Activated CD4-positive, alpha-beta T cell treated with anti-CD3 and anti-CD28 coated beads, Interleukin-2, amount 50 U/mL, for 1 hour (primary cell): ENCODE data around the gene MTERF2.
"Not testable (repeated sequence)": the region's sequence is repeated elsewhere in the genome, so short reads cannot be mapped to it uniquely, and the experiment has no call there.

Experiments used
- DNase-seq: peaks from one replicate; pipeline ENCODE4 v3.0.0-alpha.2; 2020

The MTERF2 gene, protein sequence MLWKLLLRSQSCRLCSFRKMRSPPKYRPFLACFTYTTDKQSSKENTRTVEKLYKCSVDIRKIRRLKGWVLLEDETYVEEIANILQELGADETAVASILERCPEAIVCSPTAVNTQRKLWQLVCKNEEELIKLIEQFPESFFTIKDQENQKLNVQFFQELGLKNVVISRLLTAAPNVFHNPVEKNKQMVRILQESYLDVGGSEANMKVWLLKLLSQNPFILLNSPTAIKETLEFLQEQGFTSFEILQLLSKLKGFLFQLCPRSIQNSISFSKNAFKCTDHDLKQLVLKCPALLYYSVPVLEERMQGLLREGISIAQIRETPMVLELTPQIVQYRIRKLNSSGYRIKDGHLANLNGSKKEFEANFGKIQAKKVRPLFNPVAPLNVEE

DNA sequence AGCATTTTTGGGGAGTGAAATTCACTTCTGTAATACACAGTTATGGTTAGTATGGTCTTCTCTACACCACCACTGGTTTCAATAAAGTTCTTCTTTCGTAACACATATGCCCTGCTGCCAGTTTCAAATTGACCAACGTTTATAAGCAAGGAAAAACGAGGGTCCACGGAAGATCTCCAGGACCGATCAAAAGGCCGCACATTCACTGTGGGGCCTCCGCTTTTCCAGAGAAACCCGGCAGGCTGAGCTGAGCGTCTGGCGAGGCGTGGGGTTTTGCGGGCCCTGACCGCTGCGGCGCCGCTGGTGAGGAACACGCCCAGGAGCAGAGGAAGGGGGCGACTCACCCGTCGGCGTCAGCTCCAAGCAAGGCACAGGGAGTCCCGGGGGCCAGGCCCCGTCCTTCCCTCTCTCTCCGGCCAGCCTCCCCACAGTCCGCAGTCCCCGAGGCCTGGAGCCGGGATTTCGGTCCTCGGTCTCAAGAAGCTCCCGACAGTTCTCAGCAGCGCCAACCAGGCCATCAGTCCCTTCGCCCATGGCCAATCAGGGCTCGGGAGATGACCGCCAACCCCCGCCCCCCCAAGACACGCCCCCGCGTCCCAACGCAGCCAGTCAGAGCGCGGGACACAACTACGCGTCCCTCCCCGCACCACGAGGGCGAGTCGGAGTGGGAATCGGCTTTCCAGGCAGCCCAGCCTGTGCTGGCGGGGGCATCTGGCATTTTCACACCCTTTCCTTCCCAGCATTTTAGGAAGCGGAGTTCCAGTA, at the start of gene MTERF2:
MTERF2 (minus strand) TSS at position 522 of the 765 bp plus-strand sequence. CDS start 8,432 bp downstream, outside the sequence.
- DNase-seq, result peak; percentile 74

DNA sequence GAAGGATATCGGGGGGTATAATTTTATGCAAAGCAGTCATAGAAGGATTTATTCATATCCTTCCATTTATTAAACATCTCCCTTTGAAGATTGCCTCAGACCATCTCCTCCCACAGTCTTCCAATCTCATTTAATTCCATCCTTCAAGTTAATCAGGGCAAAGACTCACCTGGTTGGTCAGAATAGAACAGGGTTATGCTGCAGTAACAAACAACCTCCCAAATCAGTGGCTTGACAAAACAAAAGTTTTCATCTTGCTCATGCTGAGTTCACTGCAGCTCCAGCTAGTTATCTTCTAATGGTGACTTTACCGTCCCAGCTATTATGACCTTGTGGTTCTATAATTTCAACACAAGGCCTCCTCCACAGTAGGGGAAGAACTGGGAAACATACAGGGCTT, 48.8 kb upstream of the MTERF2 start:
- no peak for DNase-seq

DNA sequence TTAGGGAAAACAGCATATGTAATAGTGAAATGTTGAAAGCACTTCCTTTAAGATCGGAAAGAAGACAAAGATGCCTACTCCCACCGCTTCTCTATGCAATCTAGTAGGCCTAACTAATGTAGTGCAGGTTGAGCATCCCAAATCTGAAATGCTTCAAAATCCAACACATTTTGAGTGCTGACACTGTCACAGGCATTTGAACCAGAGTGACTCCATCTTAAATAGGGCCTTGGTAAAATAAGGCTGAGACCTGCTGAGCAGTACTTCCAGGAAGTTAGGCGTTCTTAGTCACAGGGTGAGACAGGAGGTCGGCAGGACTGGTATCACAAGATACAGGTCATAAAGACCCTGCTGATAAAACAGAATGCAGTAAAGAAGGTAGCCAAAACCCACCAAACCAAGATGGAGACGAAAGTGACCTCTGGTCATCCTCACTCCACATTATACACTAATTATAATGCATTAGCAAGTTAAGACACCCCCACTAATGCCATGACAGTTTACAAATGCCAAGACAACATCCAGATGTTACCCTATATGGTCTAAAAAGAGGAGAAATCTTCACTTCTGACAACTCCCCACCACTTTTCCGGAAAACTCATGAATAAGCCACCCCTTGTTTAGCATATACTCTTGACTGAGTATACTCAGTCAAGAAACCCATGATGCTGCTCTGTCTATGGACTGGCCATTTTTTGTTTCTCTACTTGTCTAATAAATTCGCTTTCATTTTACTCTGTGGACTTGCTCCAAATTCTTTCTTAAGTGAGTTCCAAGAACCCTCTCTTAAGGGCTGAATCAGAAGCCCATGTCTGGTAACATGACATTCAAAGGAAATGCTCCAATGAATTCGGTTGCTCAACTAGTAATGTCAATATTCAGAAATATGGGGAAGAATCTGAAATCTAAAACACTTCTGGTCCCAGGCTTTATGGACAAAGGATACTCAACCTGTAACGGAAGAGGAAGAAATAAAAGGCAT, 47.1 kb upstream of the MTERF2 start:
- DNase-seq, result no peak

DNA sequence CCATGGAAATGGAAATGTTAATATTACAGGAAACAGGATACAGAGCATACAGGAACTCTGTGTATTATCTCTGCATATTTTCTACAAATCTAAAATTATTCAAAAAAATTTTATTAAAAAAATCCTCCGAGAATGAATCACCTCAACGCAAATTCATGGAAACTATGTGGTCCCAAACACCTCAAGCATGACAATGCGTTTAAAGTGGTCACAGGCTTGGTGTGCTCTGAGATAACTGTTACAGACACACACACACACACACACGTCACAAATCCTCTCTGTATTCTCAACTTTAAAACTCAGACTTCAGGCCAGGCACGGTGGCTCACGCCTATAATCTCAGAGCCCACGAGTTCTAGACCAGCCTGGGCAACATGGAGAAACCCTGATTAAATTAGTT, 45.3 kb upstream of the MTERF2 start:
- DNase-seq, result no peak

DNA sequence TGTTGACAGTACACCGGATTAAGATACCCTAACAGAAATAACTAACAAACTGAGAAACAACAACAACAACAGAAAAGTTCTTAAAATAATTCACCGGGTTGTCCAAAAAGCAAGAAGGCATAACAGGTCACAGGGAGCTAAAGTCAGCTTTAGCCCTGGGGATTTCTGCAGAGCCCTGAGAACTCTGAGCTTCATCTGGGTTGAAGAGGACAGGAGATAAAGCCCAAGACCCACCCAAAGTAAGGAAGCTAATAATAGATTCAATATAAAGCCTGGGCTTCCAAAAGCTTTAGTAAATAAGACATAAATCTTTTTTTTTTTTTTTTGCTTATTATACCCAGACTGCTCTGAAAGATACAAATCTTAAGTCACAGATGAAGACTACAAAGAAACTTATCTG, 44.1 kb upstream of the MTERF2 start:
- DNase-seq, result no peak

DNA sequence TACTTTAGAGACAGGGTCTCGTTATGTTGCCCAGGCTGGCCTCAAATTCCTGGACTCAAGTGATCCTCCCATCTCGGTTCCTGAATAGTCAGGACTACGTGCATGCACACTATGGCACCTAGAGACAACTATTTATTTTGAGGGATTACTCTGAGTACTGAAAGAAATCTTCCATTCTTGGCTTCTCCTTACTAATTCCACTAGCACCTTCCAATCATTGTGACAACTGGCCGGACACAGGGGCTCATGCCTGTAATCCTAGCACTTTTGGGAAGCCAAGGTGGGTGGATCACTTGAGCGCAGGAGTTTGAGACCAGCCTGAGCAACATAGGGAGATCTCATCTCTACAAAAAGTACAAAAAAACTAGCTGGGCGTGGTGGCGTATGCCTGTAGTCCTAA, 42.1 kb upstream of the MTERF2 start:
- no peak for DNase-seq

DNA sequence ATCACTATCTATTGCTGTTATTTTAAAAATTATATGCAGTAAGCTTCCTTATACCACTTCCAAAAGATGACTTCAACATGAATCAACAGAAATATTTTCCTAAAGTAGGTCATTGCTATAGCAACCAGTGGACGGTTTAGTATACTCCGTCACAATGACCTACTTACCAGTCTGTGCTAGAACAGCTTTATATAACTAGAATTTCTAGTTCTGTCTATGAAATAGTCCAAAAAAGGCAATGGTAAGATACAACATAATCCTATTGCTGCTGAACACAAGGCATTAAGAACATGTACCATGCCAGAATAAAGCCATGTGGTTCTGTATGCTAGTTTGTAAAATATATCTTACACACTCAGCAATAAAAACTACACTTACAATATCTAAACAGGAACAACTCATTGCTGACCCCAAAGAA, 40.7 kb upstream of the MTERF2 start:
- no peak for DNase-seq

DNA sequence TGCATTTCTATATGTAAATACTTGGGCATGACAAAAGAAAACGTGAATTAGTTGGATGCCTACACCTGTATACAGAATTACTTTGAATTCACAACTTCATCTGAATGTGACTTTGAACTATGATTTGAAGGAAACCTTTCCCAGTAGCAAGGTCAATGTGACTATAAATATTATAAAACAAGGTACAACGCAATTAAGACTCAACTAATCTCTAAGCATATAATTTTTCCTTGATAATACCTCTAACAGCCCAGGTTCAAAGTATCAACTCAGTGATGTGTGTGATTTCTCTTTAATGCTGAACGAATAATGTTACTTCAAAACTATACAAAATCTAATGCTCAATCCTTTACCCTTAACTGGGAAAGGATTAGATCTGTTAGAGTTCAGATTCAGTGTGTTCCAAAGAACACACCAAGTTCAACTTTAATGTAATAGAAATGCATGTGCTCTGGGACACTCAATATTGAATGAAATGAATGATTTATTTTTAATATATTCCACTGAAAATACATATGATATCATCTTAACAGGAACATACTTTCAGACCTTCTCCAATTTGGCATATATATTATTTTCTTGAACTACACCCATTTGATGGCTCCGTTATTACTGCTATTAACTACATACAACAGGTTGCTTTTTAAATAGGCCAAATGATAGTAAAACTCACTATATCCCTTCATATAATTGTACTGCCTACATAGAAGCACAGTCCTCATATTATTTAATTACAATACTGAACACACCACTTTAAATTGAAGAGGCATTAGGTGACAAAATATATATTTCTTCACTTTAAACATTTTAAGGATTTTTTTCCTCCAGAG, 40.1 kb upstream of the MTERF2 start:
- DNase-seq, result no peak

DNA sequence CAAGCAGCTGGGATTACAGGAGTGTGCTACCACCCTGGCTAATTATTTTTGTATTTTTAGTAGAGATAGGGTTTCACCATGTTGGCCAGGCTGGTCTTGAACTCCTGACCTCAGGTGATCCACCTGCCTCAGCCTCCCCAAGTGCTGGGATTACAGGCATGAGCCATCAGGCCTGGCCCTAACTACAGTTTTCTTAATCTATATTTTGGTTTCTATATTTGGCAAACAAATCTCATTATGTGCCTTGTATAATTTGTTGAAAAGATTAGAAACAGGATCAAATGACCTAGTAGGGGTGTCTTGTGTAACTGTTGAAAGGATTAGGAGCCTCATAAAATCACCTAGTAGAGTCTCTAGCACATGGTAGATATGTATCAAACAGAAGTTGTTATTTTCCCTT, 39.4 kb upstream of the MTERF2 start:
- not testable (repeated sequence) for DNase-seq

DNA sequence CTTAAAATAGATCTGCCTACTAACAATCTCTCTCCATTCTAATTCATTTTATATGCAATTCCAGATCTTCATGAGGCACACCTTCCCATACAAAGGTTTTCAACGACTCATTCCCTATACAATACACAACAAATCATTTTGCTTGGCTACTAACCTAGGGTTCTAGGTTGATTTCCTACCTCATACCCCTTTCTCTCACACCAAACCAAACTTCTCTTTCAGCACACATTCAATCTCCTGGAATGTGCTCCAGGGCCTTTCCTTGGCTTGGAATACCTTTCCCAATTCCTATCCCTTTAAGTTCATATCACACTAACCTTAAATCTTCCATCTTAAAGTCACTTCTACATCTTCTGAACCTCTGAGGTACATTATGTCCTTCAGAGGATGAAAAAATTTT, 38.7 kb upstream of the MTERF2 start:
- DNase-seq, result no peak

DNA sequence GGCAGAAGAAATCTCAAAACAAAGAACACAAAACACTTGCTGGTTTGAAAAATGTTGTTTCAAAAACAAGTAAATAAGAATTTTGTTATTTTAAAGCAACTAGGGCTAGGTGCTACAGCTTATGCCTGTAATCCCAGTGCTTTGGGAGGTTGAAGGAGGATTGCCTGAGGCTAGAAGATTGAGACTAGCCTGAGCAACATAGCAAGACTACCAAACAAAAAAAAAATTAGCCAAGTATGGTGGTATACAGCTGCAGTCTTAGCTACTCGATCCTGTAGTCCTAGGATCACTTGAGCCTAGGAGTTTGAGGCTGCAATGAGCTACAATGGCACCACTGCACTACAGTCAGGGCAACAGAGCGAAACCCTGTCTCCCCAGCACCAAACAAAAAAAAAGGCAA, 32.6 kb upstream of the MTERF2 start:
- no peak for DNase-seq

DNA sequence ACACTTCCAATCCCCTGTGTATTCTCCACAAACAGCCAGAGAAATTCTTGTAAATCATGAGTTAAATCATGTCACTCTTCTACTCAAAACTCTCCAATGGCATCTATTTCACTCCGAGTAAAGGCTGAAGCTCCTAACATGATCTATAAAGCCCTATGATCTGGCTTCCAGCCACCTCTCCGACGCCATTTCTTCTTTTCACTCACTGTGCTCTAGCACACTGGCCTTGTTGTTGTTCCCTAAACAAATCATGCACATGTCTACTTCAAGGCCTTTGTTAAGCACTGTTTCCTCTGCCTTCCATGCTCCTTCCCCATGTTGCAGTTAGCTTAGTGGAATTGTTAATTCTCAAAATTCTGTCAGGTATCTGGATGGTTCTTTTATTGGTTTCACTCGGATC, 30.1 kb upstream of the MTERF2 start:
- no peak for DNase-seq

DNA sequence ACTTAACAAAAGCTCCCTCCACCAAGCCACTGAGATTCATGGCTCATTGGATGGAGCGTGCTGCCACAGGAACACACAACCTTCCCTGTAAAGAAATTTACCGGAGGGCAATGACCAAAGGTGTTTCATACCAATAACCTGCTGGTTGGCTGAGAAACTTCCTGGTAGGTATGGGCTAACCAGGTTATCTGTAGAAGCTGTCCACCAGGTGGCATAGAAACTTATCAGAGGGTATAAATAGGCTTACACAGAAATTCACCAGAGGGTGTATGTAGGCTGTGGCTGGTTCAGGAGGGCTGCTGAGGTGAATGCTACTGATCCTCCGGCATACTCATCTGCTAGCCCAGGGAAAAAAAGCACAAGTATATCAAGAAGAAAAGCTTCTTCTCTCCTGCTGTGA, 27.1 kb upstream of the MTERF2 start:
- DNase-seq, result no peak

DNA sequence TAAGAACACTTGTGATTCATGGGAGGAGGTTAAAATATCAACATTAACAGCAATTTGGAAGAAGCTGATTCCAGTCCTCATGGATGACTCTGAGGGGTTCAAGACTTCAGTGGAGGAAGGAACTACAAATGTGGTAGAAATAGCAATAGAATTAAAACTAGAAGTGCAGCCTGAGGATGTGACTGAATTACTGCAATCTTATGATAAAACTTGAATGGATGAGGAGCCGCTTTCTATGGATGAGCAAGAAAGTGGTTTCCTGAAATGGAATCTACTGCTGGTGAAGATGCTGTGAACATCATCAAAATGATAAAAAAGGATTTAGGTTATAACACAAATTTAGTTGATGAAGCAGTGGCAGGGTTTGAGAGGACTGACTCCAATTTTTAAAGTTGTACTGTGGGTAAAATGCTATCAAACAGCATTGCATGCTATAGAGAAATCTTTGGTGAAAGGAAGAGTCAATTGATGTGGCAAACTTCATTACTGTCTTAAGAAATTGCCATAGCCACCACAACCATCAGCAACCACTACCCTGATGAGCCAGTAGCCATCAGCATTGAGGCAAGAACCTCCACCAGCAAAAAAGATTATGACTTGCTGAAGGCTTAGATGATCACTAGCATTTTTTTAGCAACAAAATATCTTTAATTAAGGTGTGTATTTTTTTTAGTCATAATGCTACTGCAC, 25.9 kb upstream of the MTERF2 start:
- no peak for DNase-seq

DNA sequence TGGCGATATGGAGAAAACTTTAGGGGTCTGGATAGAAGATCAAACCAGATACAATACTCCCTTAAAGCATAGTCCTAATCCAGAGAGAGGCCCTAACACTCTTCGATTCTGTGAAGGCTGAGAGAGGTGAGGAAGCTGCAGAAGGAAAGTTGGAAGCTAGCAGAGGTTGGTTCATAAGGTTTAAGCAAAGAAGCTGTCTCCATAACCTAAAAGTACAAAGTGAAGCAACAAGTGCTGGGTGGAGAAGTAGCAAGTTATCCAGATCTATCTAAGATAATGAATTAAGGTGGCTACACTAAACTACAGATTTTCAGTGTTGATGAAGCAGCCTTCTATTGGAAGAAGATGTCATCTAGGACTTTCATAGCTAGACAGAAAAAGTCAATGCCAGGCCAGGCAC, 24.6 kb upstream of the MTERF2 start:
- no peak for DNase-seq

DNA sequence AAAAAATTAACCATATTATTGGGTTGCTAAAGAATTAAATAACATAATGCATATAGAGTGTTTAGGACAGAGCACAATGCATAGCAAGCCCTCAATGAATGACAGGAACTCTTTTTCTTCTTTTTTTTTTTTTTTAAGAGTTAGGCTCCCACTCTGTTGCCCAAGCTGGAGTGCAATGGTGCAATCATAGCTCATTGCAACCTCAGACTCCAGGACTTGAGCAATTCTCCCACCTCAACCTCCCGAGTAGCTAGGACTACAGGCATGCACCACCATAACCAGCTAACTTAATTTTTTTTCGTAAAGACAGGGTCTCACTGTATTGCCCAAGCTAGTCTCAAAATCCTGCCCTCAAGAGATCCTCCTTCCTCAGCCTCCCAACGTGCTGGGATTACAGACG, 20.5 kb upstream of the MTERF2 start:
- no peak for DNase-seq

DNA sequence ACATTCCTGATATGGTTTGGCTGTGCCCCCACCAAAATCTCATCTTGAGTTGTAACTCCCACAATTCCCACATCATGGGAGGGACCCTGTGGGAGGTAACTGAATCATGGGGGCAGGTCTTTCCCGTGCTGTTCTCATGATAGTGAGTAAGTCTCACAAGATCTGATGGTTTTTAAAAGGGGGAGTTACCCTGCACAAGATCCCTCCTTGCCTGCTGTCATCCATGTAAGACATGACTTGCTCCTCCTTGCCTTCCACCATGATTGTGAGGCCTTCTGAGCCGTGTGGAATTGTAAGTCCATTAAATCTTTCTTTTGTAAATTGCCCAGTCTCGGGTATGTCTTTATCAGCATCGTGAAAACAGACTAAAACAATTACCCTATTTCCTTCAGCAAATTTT, 15.7 kb upstream of the MTERF2 start:
- DNase-seq, result not testable (repeated sequence)

DNA sequence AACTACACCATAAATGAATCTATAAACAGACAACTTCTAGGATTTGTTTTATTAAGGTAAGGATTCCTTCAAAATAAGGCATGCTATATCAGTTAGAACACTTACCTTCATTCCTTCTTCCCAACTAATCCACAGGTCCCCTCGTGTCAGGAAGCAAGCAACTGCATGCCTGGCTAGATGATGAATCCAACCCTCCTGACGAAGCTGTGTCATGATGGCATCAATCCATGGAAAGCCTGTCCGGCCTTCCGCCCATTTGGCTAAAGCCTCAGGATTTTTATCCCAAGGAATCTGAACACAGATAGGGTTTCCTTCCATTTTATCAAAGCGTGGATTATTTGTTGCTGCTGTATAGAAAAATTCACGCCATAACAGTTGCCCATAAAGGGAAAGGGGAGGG, 12.5 kb upstream of the MTERF2 start:
- no peak for DNase-seq

DNA sequence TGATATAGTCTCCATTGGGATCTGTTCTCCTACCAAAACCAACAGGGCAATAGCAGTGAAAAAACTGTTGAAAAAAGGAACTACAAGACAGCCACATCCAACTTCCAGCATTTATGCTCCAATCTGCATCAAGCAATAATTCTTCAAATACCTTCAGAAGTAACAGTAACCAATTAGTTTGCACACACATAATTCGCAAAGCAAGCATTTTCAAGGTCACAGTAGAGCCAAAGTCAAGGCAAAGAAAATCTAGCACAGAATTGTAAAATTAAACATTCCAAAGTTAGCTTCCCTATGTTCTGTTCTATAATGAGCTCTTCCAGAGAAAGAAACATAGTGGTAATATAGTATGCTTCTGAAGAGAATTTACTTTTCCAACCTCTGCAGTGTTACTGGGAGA, 11.0 kb upstream of the MTERF2 start:
- no peak for DNase-seq

DNA sequence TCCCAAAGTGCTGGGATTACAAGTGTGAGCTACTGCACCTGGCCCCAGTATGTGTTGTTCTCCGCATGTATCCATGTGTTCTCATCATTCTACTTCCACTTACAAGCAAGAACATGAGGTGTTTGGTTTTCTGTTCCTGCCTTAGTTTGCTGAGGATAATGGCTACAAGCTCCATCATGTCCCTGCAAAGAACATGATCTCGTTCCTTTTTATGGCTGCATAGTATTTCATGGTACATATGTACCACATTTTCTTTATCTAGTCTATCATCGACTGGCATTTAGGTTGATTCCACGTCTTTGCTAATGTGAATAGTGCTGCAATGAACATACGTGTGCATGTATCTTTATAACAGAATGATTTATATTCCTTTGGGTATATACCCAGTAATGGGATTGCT, 9.2 kb upstream of the MTERF2 start:
- not testable (repeated sequence) for DNase-seq

DNA sequence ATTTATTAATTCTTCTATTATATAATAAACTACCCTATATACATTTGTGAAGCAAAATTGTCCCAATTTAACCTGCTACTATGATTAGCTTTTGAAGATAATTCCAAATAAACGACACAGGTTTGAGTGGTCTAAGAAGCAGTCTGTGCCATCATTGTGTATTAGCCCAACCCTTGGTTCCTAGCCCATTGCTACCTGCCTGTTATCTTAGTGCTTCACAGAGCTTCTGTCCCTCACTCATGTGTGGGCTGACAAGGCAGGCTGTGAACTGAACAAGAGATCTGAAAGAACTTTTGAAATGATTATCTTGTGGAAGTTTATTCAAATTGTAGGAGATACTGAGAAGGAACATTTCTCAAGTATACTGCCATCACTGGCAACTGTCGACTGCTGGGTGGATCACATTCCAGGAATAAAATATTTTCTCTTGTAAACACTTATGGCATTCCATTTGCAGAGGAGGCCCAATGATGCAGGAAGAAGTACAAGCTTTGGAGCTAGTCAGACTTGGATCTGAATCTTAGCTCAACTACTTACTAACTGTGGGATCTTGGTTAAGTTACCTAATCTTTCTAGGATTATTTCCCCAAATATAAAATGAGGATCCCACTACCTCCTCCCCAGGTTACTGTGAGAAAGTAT, 7.8 kb upstream of the MTERF2 start:
- no peak for DNase-seq
